Epithelial cell of prostate (primary cell): Measurements from ENCODE around the gene RAD52.
"Not testable (repeated sequence)": the region's sequence is repeated elsewhere in the genome, so short reads cannot be mapped to it uniquely, and the experiment has no call there.

Source experiments
- DNase-seq: peaks from one replicate; pipeline ENCODE4 v3.0.0-alpha.2; 2011; ENCODE audit warnings: low read depth, low spot score
- H3K27ac ChIP-seq: fragments of 450-650 bp; 2 replicates; pipeline ENCODE4 v1.5.1; 2017; ENCODE audit warnings: mild to moderate bottlenecking

Gene RAD52

DNA sequence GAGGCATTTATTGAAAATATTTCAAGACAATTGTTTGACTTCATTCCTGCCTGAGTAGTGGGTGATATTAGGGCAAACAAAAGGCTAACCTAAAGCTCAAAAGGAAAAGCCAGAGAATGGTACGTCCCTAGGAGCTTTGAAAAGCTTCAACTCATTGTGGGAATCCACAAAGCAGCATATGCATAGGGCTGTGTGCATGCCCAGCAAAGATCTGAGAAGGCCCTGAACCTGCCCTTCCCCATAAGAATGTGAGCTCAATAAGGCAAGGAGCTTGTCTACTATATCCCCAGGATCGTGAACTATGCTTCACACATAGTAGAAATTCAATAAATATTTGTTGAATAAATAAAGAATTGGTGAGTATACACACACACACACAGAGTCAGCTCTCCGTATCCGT lies 19.1 kb upstream of the RAD52 start:
- H3K27ac ChIP-seq = no peak overlapping the region
- no peak for DNase-seq

GRCh38 chr12:967641-968040 lies 18.1 kb upstream of the RAD52 start:
- DNase-seq = no peak
- no peak overlapping the region for H3K27ac ChIP-seq

DNA sequence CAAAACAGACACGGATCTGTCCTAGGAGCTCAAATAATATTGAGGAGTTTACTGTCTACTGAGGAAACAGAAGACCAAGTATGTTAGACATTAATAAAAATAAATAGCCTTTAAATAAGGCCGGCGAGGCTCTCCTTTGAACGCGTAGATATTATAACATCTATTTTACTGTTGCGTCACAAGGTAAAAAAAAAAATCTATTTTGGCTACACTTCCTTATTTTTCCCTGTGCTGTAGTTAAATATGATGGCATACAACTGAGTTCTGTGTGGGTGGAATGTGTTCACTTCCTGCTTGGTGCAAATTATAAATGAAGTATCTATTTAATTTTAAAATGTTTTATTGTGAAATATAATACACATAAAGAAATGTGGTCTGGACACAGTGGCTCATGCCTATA lies 17.2 kb upstream of the RAD52 start:
- no peak for DNase-seq

GRCh38 chr12:958588-959123 lies 9.2 kb upstream of the RAD52 start:
- H3K27ac ChIP-seq = no peak overlapping the region
- no peak for DNase-seq

More for the DNA sequence above, 17.2 kb upstream of the RAD52 start:
- no peak overlapping the region for H3K27ac ChIP-seq

GRCh38 chr12:955939-956338 lies 6.4 kb upstream of the RAD52 start:
- DNase-seq = no peak
- no peak overlapping the region for H3K27ac ChIP-seq

GRCh38 chr12:954741-955140 lies 5.2 kb upstream of the RAD52 start:
- no peak for DNase-seq
- peak overlapping the region; percentile 76 for H3K27ac ChIP-seq

DNA sequence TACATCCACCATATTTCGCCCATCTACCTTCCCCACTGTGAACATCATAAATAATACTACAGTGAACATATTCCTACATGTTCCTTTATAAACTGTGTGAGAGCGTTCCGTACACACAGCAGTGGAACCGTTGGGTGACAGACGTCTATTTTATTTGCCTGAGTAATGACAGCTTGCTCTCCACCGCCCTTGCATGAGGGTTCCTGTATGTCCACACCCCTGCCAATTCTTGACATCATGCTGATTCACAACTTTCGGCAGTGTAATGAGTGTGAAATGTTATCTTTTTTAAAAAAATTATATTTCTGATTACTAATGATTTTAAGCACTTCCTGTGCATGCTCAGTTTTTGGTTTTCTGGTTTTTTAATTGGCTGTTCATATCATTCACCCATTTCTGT lies 4.3 kb upstream of the RAD52 start:
- peak overlapping the region; percentile 76 for H3K27ac ChIP-seq
- DNase-seq = peak; percentile 56

GRCh38 chr12:951176-951575 lies 1.7 kb upstream of the RAD52 start:
- H3K27ac ChIP-seq = no peak overlapping the region

DNA sequence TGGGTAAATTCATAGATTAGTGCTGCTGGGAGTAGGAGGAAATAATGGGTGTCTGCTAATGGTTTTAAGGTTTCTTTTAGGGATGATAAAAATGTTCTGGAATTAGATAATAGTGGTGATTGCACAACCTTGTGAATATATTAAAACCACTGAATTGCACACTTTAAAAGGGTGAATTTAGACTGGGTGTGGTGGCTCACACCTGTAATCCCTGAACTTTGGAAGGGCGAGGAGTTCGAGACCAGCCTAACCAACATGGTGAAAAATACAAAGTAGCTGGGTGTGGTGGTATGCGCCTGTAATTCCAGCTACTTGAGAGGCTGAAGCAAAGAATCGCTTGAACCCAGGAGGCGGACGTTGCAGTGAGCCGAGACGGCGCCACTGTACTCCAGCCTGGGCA lies 1.3 kb downstream of the RAD52 start:
- DNase-seq = no peak
- H3K27ac ChIP-seq = peak overlapping the region; percentile 96

More at GRCh38 chr12:951176-951575, 1.7 kb upstream of the RAD52 start:
- DNase-seq = no peak

DNA sequence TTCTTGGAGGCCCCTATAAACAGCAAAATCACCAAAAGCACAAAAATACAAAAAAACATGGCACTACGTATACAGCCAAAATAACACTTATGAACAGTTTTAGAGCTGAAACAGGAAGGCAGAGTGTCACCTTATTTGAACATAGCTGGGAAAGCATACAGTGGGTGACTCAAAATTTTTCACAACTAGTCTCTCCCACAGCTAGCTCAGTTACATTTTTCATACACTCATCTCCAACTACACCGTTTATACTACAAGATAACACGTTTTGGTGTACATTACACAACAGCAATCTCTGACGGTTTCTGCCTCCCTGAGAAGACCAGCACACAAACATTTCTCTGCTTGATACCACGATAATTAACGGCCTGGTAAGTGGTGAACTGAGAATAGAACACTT lies 2.9 kb downstream of the RAD52 start:
- no peak for DNase-seq

DNA sequence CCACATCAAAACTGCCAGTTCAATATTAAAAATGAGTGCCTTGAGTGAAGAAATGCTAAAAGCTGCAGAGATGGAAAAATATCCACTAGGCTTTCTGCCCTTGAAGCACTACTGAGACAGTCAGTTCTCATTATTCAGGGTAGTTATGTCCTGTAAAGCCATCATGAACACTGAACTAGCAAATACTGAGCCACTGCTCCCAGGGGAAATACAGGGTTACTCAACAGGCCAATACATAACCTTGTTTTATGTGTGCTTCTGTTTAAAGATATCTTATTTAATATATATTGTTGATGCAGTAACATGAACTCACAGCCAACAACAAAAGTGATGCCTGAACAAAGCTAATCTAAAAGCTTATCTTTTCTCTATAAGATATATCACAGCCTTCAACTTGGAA lies 3.3 kb downstream of the RAD52 start:
- no peak for DNase-seq
- no peak overlapping the region for H3K27ac ChIP-seq

More for the DNA sequence above, 2.9 kb downstream of the RAD52 start:
- H3K27ac ChIP-seq = no peak overlapping the region

GRCh38 chr12:944211-944610 lies 5.3 kb downstream of the RAD52 start:
- DNase-seq = no peak
- H3K27ac ChIP-seq = no peak overlapping the region

DNA sequence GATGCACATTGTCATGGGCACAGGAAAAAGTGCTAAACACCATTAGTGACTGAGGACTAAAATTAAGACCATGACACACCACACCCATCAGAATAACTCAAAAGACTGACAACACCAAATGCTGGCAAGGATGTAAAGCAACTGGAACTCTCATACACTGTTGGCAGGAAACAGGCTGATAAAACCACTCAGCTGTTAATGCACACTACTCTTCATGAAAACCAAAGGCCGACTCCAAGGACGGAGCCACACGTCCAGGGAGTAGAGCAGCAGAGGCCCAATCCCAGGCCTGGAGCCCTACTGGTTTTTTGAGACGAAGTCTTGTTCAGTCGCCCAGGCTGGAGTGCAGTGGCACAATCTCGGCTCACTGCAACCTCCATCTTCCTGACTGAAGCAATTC lies 6.4 kb downstream of the RAD52 start:
- no peak for DNase-seq
- no peak overlapping the region for H3K27ac ChIP-seq

GRCh38 chr12:938810-939209 lies 10.7 kb downstream of the RAD52 start:
- no peak overlapping the region for H3K27ac ChIP-seq

GRCh38 chr12:936377-937345 lies 12.8 kb downstream of the RAD52 start:
- H3K27ac ChIP-seq = no peak overlapping the region

More at GRCh38 chr12:938810-939209, 10.7 kb downstream of the RAD52 start:
- no peak for DNase-seq

DNA sequence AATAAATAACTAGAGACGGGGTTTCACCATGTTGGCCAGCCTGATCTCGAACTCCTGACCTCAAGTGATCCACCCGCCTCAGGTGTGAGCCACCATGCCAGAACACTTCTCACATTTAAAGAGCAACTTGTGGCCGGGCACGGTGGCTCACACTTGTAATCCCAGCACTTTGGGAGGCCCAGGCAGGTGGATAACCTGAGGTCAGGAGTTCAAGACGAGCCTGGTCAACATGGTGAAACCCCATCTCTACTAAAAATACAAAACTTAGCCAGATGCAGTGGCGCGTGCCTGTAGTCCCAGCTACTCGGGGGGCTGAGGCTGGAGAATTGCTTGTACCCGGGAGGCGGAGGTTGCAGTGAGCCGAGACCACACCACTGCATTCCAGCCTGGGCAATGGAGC lies 13.6 kb downstream of the RAD52 start:
- not testable (repeated sequence) for DNase-seq, H3K27ac ChIP-seq

More at GRCh38 chr12:936377-937345, 12.8 kb downstream of the RAD52 start:
- no peak for DNase-seq

GRCh38 chr12:931591-931990 lies 17.9 kb downstream of the RAD52 start:
- no peak for DNase-seq
- H3K27ac ChIP-seq = no peak overlapping the region

- DNase-seq = no peak
- H3K27ac ChIP-seq = no peak overlapping the region
These were observed 18.4 kb downstream of the RAD52 start for GRCh38 chr12:931060-931459.

- no peak for DNase-seq
- H3K27ac ChIP-seq = no peak overlapping the region
These were observed 22.9 kb downstream of the RAD52 start for GRCh38 chr12:926641-927040.

GRCh38 chr12:922285-922684 lies 27.2 kb downstream of the RAD52 start:
- no peak for DNase-seq
- no peak overlapping the region for H3K27ac ChIP-seq

DNA sequence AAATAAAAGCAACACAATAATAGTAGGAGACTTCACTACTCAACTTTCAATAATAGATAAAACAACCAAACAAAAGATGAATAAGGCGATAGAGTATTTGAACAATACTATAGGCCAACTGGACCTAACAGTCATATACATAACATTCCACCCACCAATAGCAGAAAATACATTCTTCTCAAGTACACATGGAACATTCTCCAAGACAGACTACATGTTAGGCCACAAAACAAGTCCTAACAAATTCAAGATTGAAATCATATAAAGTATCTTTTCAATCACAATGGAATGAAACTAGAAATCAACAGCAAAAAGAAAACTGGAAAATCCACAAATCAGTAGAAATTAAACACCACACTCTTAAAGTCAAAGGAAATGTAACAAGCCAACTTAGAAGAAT lies 28.8 kb downstream of the RAD52 start:
- DNase-seq = peak; percentile 31
- H3K27ac ChIP-seq = peak overlapping the region; percentile 63
